NCI-H2107 (cell line): Measurements from ENCODE around the gene NPDC1.

Source experiments
- DNase-seq: peaks from one replicate; lab custom pipeline; 2025; lab: John Stamatoyannopoulos, UW

The NPDC1 gene

GRCh38 chr9:137025517-137025966, 20.4 kb downstream of the NPDC1 start:
- DNase-seq: peak; percentile 94

- no peak for DNase-seq
Measured at GRCh38 chr9:137023583-137023991, 22.4 kb downstream of the NPDC1 start.

- no peak for DNase-seq
Measured at GRCh38 chr9:137023157-137023556, 22.8 kb downstream of the NPDC1 start.

GRCh38 chr9:137022662-137023008, 23.3 kb downstream of the NPDC1 start:
- DNase-seq: no peak

GRCh38 chr9:137021979-137022661, 23.9 kb downstream of the NPDC1 start:
- DNase-seq: no peak

- no peak for DNase-seq
Measured at GRCh38 chr9:137021568-137021978, 24.4 kb downstream of the NPDC1 start.

GRCh38 chr9:137020771-137021567, 25.0 kb downstream of the NPDC1 start:
- DNase-seq: no peak

GRCh38 chr9:137019891-137020683, 25.9 kb downstream of the NPDC1 start:
- DNase-seq: no peak

- no peak for DNase-seq
Measured at GRCh38 chr9:137018761-137019559, 27.0 kb downstream of the NPDC1 start.

- DNase-seq: no peak
Measured at GRCh38 chr9:137017791-137018497, 28.0 kb downstream of the NPDC1 start.

GRCh38 chr9:137017071-137017470, 28.9 kb downstream of the NPDC1 start:
- no peak for DNase-seq

GRCh38 chr9:137016436-137016835, 29.5 kb downstream of the NPDC1 start:
- no peak for DNase-seq

GRCh38 chr9:137015976-137016375, 30.0 kb downstream of the NPDC1 start:
- DNase-seq: no peak

GRCh38 chr9:137015540-137015930, 30.4 kb downstream of the NPDC1 start:
- DNase-seq: no peak

GRCh38 chr9:137014776-137015539, 31.0 kb downstream of the NPDC1 start:
- no peak for DNase-seq

GRCh38 chr9:137014166-137014565, 31.8 kb downstream of the NPDC1 start:
- no peak for DNase-seq

GRCh38 chr9:137013571-137013940, 32.4 kb downstream of the NPDC1 start:
- DNase-seq: no peak

GRCh38 chr9:137012694-137013570, 33.0 kb downstream of the NPDC1 start:
- no peak for DNase-seq

- no peak for DNase-seq
Measured at GRCh38 chr9:137011907-137012675, 33.9 kb downstream of the NPDC1 start.
